Adrenal gland (tissue), 12 donors: ENCODE results near the gene CHKA. TPM values are rescaled to one million over a fixed set of nuclear protein-coding genes. Genes with fewer than 3 reads are reported as not detected.

Source experiments
- DNase-seq, 7 donors: peaks; one replicate each; pipeline ENCODE4 v3.0.0-alpha.2; 2019 to 2020
- H3K27ac ChIP-seq, 5 donors: fragments of 200-600 bp; sonication (generic) in 4 of 5; 1 replicate in 3 of 5; 2 replicates in 2 of 5; pipeline versions ENCODE4 v1.5.1 to v1.8.0; 2016 to 2020; ENCODE audit warnings: mild to moderate bottlenecking in 1 of 5
- H3K27me3 ChIP-seq: fragments of 200-600 bp; 2 replicates; pipeline ENCODE4 v1.8.0; 2021
- H3K36me3 ChIP-seq, 2 donors: fragments of 200-600 bp; replicated peaks in 1 of 2; 1 replicate in 1 of 2; 2 replicates in 1 of 2; pipeline versions ENCODE4 v1.5.1 to v1.8.0; 2018 to 2022
- H3K4me1 ChIP-seq, 2 donors: fragments of 200-600 bp; replicated peaks in 1 of 2; 1 replicate in 1 of 2; 2 replicates in 1 of 2; pipeline versions ENCODE4 v1.5.1 to v1.8.0; 2018 to 2021
- H3K4me3 ChIP-seq, 4 donors: fragments of 200-600 bp; sonication (generic) in 3 of 4; one replicate each; pipeline ENCODE4 v1.5.1; 2016 to 2018
- H3K9me3 ChIP-seq, 3 donors: fragments of 200-600 bp; sonication (generic) in 1 of 3; replicated peaks in 1 of 3; 1 replicate in 2 of 3; 2 replicates in 1 of 3; pipeline versions ENCODE4 v1.5.1 to v1.8.0; 2016 to 2021
- CTCF ChIP-seq, 6 experiments: fragments of 450-650 bp in 4 of 6; fragments of 200-600 bp in 2 of 6; sonication (generic) in 1 of 6; IDR thresholded peaks; 1 replicate in 5 of 6; 2 replicates in 1 of 6; pipeline versions ENCODE4 v1.5.1 to v1.8.0; 2016 to 2021; ENCODE audit warnings: antibody characterized with exemption in 6 of 6, mild to moderate bottlenecking in 2 of 6, moderate library complexity in 1 of 6
- POLR2A ChIP-seq, 2 donors: fragments of 450-650 bp; IDR thresholded peaks; one replicate each; pipeline ENCODE4 v1.6.1; 2017; ENCODE audit warnings: antibody characterized with exemption in 2 of 2, mild to moderate bottlenecking in 2 of 2, moderate library complexity in 1 of 2
- WGBS, 4 donors: extraction: QIAGEN DNeasy Blood & Tissue Kit in 2 of 4; methylation state at CpG; one replicate each; pipeline versions ENCODE4 v1.1.5 to v1.1.7; 2013 to 2017; 5-methylcytosine and 5-hydroxymethylcytosine counted together
- intact Hi-C, 2 donors: fragments of 100-400 bp; cut with DNase I; formaldehyde crosslinking; loops; one replicate each; pipeline versions ENCODE4 v1.14.1 to v1.15.0; 2022 to 2023
- polyA plus RNA-seq, 3 donors: library from polyadenylated mRNA; stranded (reverse); fragments of 200-250 nt in 2 of 3; fragments of 350-450 nt in 1 of 3; fragmentation: Illumina TruSeq in 1 of 3; extraction: RNeasy Lipid Tissue Mini Kit (QIAGEN cat#74804) in 1 of 3; gene quantifications; one replicate each; pipeline ENCODE4 v1.2.3, GENCODE V29; 2013 to 2014
- total RNA-seq, 9 donors: library from RNA; depleted of rRNA in 4 of 9; stranded (reverse); fragments of >200 nt in 4 of 9; fragments of 120-200 nt in 1 of 9; fragmentation: NEBNext Ultra II Directional in 1 of 9; extraction: Animal tissue kit (Norgen Biotek cat#: 25700) in 1 of 9; gene quantifications; one replicate each; pipeline versions ENCODE4 v1.1.0 to v1.2.4, GENCODE V29; 2013 to 2023
- donor health status: healthy with polysubstance abuse.
- donor health status: Bipolar disorder and iron deficiency.
- donor health status: DM: yes; HTN: yes; CAD: no.
- donor health status: DM: no; HTN: no; CAD: no.
- donor health status: DM: no; HTN: no; CAD: no.
- donor health status: DM: yes; HTN: yes; CAD: no.

The CHKA gene
- total and polyA plus RNA-seq, 12 donors: 26.6 to 105 (median 54.6) TPM

DNA sequence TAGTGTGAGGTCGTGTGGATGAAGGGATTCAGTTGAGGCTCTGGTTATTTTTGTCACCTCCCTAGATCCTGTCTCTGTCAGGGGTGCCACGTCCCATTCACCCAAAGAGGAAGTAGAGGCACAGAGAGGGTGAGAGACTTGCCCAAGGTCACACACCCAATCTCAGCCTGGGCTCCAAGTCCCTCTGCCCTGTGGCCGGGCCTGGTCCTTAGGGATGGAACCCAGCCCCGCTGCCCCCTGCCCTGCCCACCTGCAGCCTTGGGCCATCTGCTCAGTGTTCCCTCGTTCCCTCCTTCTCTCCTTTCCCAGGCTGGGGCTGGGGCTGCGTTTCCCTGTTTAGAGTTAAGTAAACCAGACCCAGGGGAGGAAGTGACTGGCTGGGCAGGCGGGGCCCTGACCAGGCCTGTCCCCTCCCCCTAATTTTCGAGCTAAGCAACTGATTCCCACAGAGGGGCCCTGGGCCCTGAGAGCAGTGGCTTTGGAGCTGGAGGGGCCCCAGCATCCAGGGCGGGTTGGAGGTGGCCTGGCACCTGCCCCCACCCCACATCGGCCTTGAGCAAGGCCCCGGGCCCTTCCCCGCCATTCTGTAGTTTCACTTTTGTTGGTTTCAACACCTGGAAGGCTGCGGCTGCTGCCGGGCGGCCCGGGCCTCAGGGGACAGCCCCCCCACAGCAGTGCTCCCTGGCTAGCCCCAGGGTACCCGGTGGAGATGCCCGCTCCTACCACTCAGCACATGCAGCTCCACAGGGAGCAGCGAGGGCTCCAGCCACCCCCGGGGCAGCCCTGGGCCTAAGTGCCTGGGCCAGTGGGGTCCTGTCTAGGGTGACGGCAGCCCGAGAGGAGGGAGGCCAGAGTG lies 80.9 kb downstream of the CHKA start:
- Histone ChIP-seq H3K4me3 (peak overlapping the region in 3 of 4 donors; percentile 33 to 95 (median 60)), H3K36me3 (peaks cover 0 to 43% of the 10 kb centered on the region in 2 donors), H3K27me3 (no peaks in the 10 kb centered on the region), H3K27ac (peak overlapping the region; percentile 78 to 97 (median 92)), H3K4me1 (peaks cover 51 to 73% of the 10 kb centered on the region in 2 donors), H3K9me3 (no peaks in the 10 kb centered on the region)
- intact Hi-C loops: loop anchor here in 1 of 2 donors (10.0 kb wide), 1 partner anchor 164 kb away; no protein-coding TSS in a partner anchor
- DNase-seq: peak in 5 of 7 donors; percentile 51 to 81 (median 76)
- WGBS, 4 donors: 3 to 5% (median 4%) methylated on average over 6 to 22 of the region's 22 CpGs
- peak in 1 of 2 donors; percentile 41 for TF ChIP-seq POLR2A (IDR thresholded peaks at IDR 0.05)
- no peak for TF ChIP-seq CTCF (IDR thresholded peaks at IDR 0.05)

DNA sequence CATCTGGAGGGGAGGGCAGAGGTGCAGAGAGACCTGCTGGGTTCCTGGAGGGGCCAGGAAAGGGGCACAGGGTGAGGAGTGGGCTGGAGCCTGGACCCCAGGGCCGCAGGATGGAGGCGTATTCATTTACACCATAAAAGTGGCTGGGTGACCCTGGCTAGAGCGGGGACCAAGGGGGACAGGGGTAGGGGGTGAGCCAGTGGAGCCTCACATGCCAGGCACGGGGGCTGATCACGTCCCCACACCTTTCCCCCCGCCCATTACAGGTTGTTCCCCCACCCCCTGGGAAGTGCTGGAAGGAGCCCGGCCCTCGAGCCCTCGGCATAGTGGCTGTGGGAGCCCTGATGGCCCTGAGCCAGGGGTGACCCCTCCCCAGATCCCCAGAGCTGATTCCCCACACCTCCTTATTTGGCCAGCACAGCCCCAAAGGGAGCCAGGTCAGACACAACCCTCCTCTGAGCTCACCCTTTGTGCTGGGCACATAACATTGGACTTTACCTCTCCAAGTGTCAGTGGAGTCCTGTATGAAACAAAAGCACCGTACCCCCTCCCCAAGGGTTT lies 81.6 kb downstream of the CHKA start:
- peak overlapping the region; percentile 78 to 97 (median 92) for H3K27ac ChIP-seq
- peaks cover 52 to 73% of the 10 kb centered on the region in 2 donors for H3K4me1 ChIP-seq
- H3K9me3 ChIP-seq: no peaks in the 10 kb centered on the region
- no peak for TF ChIP-seq POLR2A (IDR thresholded peaks at IDR 0.05)
- TF ChIP-seq CTCF (IDR thresholded peaks at IDR 0.05): no peak
- DNase-seq: peak in 3 of 7 donors; percentile 44 to 50 (median 48)
- peak overlapping the region; percentile 60 to 95 (median 92) for H3K4me3 ChIP-seq
- H3K27me3 ChIP-seq: no peaks in the 10 kb centered on the region
- 14 to 25% (median 22%) methylated on average over 1 to 10 of the region's 10 CpGs for WGBS, 4 donors
- H3K36me3 ChIP-seq: peaks cover 0 to 41% of the 10 kb centered on the region in 2 donors
- intact Hi-C loops: loop anchor here (5.0 to 10.0 kb wide), 2 partner anchors 83 to 165 kb away; partner anchors contain the start of gene CHKA (in 1 of the 2)

GRCh38 chr11:68038718-68039525 lies 82.3 kb downstream of the CHKA start, which contains the start of gene TCIRG1:
Gene TCIRG1 (plus strand): TSS chr11:68039025. CDS start chr11:68041272, 2,247 bp downstream.
- Histone ChIP-seq H3K9me3 (no peaks in the 10 kb centered on the region), H3K36me3 (peaks cover 0 to 40% of the 10 kb centered on the region in 2 donors), H3K4me1 (peaks cover 56 to 79% of the 10 kb centered on the region in 2 donors), H3K4me3 (peak within 1 kb of the TSS; percentile 60 to 95 (median 92)), H3K27me3 (no peaks in the 10 kb centered on the region), H3K27ac (peak within 1 kb of the TSS; percentile 78 to 97 (median 92))
- peak in 1 of 6 experiments; percentile 37 for TF ChIP-seq CTCF (IDR thresholded peaks at IDR 0.05)
- peak; percentile 91 to 97 for TF ChIP-seq POLR2A (IDR thresholded peaks at IDR 0.05)
- peak; percentile 88 to 93 (median 91) for DNase-seq
- intact Hi-C loops: loop anchor here in 1 of 2 donors (5.0 kb wide), 1 partner anchor 83 kb away; the partner anchor contains the start of gene CHKA
- 4 to 21% (median 4%) methylated on average over 7 to 51 of the region's 51 CpGs for WGBS, 4 donors
